GM19043 (cell line): ENCODE results near the gene GALNT17.

ENCODE experiments used
- ATAC-seq: cut with Tn5 transposase; IDR thresholded peaks from one replicate; pipeline ENCODE4 v1.9.1; 2021; ENCODE audit warnings: low read depth; ENCODE audit not compliant: unreplicated experiment

GALNT17 gene

DNA sequence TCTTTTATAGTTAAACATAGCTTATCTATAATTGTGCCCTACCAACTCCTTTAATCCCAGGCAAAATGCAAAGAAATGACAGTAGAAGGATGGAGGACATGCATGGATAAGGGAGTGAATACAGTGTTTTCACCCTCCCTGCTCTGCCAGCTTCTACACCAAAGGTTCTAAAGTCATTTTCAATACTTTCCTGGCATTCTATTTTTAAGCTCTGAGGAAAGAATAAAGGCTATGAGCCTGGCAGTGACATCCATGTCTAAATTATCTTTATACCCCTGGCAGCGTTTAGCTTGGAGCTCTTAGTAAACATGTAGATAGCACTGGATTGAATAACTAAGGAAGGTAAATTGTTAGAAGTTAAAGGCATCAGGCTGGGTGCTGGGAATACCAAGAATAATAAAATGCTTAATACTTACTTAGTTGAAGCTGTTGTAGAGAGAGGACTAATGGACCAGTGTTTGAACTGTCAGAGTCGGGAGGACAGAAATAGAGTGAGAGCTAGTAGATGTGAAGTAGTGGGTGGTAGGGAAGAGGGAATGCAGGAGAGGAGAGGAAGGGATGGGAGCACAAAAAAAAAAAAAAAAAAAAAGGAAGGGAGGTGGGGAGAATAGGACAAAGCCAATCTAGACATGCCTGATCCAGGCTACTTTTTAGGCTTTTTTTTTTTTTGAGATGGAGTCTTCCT lies 518.9 kb downstream of the GALNT17 start:
- no peak for ATAC-seq

DNA sequence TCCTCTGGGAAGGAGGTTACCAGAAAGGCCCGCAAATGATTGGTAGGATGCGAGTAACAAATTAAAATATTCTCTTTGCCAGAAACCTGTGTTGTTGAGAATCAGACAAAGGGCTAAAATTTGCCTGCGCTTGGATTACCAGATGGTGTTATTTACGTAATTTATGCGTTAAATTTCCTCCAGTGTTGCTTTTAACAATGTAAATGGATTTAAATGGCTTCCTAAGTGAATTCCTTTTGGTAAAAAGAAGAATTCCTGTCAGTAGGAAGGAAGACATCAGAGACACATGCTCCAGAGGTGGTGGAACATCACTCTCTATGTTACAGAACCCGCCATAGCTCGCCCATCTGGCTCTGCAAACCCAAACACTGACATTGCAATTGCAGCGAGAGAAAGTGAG lies 520.6 kb downstream of the GALNT17 start:
- ATAC-seq = no peak

DNA sequence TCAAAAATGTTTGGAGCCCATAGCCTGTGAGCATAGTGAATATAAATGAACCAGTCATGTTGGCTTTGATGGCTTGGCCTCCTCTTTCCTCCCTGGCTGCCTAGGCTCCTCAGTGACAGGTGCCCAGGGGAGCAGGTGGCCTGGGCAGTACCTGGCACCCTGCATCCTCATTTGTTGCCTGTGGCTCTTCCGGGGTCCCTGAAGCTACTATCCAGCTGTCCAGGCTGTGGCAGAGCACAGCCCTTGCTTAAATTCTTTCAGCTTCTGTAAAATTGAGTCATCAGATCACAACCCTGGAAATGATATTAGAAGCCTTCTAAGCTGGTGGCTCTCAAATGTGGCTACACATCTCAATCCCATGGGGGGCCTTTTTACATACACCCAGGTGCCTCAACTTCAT lies 525.4 kb downstream of the GALNT17 start:
- no peak for ATAC-seq

DNA sequence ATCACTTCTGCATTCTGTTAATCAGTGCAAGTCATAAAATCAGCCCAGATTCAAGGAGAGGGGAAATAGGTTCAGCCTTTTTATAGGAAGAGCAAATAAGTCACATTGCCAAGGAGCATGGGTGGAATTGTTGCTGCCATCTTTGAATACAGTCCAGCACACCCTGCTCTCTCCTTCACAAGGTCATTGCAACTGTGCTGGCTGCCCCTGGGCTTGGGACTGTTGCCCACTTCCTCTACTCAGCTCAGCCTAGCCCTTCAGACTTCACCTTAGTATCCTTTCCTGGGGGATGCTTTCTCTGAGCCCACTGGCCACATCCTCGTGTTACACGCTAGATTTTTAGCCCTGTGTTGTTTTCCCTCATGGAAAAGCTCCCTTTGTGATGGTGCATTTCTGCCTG lies 527.7 kb downstream of the GALNT17 start:
- no peak for ATAC-seq

DNA sequence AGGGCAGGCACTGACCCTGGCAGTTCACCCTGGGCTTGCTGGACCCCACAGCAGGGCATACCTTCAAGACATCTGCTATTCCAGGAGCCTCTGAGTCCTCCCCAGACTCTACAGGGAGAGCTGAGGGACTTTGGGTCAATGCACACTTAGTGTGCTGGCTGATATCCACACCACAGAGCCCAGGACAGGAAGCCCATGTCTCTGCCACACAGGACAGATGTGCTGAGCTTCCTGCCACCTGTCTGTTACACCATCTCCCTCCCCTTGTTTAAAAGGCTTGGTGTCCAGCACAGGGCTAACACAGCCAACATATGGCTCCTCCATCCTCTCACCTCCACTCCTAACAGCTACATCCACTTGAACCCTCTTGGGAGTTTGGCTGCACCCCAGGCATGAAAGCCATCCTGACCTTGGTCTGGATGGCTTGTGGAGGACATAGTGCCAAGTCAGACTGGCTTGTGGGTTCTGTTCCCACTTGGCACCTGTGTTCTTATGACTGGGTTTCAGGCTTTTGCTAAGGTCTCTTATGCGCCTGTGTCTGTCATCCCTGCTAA lies 529.8 kb downstream of the GALNT17 start:
- ATAC-seq = no peak

DNA sequence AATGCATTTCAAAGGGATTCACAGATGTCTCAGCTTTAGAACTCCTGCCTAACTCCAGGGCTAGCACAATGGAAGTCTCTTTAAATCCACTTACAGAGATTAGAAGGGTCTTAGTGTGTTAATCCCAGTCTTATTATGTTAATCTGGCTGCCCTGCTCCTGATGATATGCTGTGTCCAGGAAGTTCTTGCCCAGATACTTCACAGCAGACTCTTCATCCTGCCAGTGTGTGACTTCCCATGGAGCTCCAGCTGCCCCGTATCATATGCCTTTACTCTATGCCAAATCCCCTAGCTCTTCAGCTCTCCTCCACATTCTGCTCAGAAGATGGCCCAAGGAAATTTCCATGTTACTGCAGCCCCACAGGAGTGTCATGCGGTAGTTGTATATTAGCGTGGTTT lies 533.8 kb downstream of the GALNT17 start:
- ATAC-seq = no peak

DNA sequence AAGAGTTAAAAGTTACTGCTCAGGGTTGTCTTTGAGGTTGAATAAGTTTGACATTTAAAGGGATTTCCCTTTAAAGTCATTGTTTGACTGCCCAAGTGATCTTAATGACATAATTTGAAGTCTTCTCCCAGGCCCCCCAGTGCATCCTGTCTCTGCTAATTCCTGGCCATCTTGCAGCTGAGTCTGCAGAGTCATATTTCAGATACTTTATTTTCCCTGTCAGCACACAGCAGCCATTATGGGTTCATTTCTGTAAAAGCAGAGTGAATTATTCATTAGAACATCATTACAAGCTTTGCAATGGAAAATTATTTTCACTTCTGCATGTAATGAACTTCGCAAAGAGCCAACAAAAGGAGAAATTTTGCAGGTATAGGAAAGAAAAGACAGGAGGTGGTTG lies 536.6 kb downstream of the GALNT17 start:
- ATAC-seq = no peak

DNA sequence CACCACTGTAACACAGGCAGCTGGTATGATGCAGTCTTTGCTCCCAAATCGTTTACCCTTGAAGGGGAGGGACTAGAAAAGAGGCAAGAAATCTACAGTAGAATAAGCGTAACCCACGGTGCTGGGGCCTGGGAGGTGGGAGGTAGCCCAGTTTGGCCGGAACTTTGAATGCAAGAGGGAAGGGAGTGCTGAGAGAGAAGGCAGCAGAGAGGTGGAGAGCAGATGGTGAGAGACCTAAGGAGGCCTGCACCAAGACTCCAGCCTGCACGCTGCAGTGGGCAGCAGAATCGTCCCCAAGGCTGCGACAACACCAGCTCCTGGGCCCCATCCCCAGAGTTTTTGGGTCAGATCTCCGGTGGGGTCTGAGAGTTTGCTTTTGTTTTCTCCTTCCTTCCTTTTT lies 547.5 kb downstream of the GALNT17 start:
- ATAC-seq = no peak

DNA sequence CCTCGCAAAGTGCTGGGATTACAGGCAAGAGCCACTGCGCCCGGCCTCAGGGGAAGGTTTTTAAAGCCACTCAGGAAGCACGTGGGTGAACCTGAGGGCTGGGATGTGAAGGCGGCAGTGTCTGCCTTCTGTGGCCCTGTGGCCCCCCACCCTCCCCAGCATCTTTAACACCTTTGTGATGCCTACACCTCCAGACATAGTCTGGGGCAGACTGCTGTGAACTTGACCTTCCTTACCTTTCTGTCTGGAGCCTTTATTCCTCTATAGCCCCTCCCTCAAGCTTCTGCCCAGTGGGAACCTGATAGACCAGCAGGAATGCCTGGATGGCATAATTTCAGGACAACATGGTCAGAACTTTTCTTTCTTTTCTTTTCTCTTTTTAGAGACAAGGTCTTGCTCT lies 550.2 kb downstream of the GALNT17 start:
- ATAC-seq = no peak

DNA sequence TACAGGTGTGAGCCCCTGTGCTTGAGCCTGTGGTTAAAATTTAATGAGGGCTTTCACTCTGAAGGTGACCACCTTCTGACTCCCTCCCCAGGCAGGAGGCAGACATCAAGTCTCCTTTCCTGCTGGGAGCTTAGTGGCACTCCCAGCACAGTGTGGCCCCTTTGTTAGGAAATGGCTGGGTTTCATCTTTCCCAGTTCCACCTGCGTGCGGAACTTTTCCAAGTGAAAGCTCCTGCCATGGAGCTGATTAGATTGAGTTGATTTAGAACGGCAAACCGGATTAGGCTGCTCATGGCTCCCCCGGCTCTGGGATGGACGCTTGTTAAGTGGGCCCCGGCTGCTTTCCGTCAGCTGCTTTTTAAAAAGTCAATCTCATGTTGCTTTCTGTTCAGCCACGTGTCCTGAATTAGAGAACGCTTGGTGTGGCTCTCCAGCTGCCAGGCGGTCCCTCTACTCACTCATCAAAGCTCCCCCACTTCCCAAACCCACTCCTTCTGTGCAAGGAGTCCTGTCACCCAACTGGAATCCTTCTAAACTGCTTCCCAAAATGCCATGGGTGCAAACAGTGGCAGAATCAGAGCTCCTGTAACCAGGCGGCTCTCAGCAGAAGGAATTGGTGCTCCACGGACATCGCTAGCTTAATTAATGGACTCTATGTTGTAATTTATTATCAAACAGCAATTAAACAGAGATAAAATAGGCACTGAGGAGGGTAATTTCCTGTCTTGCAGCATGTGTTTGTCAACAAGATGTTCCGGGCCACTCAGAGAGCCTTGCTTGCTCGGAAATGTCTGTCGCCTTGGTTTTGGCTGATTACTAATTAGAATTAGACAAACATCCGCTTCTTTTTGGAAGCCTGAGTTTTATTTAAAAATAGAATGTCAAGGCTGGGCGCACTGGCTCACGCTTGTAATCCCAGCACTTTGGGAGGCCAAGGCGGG lies 551.2 kb downstream of the GALNT17 start:
- ATAC-seq = no peak

DNA sequence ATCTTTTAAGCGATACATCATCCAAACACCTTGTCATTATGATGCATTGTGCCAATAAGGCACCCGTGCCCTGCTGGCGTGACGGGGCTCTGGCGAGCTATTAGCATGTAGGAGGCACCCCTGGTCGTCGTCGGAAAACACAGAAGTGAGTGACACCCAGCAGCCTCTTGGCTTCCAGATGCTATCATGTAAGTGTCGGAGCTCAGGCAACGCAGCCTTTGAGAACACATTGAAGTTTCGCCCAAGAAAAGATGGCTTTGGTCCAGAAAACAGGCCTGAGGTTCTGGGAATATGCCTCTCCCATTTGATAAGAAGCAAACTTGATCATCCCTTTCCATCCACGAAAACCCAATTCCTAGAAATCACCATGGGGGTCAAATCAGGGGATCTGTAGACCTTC lies 555.3 kb downstream of the GALNT17 start:
- ATAC-seq = no peak

DNA sequence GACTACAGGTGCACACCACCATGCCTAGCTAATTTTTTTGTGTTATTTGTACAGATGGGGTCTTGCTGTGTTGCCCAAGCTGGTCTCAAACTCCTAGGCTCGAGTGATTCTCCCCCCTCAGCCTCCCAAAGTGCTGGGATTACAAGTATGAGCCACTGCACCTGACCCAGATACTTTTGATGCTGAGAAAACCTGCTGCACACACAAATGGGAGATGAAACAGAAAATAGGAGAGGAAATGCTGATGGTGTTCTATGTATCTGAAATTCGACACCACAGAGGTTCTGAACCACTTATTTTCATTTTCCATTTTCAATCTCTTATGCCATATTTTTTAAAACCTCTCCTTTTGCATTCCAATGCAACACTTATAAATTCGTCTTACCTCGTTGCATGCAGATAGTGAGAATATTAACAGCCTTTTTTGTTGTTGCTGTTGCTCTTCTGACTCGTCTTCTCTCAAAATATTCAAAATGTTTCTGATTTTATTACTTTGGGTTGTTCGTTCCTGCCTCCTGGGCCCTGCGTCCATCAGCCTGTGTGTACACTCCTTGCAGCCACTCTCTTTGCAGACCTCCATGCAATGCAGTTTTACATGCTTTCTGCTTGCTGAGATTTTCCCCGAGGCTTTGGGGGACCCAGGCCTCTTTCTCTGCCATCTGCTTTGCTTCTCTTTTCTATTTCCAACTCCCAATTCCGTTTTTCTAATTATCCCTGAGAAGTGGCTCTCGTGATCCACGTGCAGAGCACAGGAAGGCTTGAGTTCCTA lies 556.1 kb downstream of the GALNT17 start:
- ATAC-seq = no peak

DNA sequence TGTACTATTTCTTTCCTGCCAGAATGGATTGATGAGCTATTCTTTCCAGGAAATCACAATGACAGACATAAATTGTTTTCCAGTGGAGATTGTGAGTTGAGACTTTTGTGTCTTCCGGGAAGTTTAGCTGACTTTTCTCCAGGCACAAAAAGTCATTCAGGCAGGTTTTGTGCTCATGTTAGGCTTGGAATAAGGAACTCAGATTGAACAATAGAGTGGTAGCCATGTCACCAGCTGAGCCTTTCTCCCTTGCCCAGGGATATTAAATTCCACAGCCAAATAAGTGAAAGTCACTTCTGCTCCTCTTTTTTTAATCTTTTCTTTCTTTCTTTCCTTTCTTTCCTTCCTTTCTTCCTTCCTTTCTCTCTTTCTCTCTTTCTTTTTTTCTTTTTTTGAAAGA lies 559.6 kb downstream of the GALNT17 start:
- no peak for ATAC-seq

DNA sequence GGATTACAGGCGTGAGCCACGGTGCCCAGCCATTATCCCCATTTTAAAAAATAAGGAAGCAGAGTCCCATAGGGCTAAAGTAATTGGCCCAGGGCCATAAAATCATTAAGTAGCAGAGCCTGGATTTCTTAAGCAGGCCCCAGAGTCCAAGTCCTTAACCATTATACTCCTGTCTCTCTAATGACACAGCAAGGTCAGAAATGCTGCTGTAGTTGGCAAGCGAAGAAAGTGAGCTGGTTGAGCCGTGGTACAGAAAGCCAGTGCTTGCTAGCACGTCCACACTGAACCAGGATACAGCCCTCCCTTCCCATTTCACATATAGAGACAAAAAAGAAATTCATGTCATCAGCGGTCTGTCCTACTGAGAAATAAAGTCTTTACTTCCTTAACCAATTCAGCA lies 562.7 kb downstream of the GALNT17 start:
- ATAC-seq = no peak

DNA sequence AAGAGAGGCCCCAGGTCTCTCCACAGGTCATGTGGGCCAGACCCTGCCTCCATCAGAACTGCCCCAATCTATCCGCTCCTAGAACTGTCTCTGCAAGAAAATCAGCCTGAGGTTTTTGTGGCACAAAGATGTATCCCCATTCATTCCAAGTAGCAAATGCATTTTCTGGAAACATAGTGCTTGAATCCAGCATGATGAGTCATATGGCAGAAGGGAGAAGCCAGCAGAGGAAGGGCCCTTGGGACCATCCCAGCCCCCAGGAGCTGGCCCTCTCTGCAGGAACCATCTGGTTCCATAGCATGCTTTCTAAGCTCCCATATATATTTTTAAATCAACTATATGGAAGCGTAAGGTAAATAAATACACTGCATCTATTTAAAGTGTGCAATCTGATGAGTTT lies 563.2 kb downstream of the GALNT17 start:
- ATAC-seq = no peak

DNA sequence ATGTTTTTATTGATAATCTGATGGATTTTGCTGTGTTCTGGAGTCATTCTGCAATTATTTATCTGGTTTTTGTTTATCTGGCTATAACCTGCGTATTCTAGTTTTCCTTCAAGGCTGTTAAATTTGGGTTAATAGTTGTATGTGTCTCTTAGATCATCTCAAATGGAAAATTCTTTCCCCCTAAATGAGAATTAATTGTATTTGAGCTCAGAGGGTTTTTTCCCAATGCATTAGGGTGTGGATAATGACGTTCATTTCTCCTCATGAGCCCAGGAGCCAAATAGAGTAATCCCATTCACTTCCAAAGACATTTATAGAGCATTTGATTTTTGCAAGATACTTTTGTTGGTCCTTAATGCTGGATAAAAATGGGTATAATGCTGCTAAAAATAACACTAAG lies 564.6 kb downstream of the GALNT17 start:
- no peak for ATAC-seq

DNA sequence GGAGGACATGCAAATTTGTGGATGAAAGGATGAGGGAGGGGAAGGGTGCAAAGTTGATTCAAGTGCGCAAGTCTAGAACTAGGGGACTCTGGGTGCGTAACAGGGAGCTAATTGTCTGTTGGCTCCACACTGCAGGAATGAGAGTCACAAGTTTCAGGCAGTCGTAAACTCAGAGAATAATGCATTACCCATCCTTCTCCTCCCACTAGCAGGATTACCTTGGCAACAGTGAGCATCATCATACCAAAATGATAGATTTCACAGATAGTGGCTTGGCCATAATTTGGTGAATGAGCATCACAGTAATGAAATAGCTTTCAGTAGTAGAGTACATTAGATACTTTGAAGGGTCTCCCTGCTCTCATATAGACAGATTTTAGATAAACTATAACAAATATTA lies 565.5 kb downstream of the GALNT17 start:
- ATAC-seq = no peak

DNA sequence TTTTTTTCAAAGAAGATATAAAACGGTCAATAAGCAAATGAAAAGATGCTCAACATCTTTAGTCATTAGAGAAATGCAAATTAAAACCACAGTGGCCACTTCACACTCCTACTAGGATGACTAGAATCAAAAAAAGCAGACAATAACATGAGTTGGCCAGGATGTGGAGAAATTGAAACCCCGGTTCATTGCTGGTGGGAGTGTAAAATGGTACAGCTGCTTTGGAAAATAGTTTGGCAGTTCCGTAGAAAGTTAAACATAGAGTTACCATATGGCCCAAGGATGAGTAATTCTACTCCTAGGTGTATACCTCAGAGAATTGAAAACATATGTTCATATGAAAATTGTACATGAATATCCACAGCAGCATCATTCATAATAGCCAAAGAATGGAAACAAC lies 573.3 kb downstream of the GALNT17 start:
- no peak for ATAC-seq

DNA sequence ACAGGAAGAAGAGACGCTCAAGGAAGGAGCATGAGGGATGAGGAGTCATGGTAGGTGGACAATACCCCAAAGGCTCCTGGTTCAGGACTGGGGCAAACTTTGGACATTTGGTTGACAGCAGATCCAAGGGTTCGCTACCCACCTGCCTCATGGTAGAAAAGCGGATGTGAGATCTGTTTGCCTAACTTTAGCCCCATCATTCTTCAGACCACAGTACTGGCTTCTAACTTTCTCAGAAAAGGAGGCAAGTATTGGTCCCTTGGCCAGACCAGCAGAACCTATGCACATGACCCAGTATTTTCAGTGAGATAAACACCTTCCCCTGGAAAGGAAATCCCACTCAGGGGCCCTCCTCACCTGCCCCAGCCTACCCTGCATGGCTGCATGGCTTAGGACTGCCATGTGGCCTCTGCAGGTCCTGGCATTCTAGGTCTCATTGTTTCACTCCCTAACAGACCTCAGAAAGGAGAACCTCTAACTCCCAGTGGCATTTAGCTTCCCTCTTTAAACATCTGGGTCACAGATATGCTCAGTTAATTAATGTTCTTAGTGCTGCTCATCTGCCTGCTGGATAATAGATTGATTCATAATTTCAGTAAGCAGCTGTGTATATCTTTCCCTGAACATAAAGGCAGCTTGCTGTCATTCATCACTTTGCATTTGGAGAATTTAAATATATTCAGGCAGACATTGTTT lies 574.1 kb downstream of the GALNT17 start:
- no peak for ATAC-seq

DNA sequence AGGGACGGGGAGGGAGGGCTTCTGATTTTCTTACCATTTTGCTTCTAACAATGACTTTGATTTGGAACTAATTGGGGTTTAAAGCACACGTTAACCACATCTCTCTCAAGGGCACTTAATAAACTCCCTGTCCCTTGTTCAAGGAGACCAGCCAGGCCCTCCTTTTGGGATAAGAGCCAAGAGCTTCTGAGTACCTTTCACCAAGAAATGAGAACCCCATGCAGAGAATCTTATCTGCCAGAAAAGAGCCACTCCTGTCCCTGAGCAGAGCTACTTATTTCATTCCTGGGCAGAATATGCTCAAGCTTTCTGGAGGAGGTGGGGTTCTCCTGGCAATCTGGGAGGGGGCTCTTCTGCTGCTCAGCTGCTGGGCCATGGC lies 574.6 kb downstream of the GALNT17 start:
- ATAC-seq = no peak
